HepG2 (cell line): ENCODE measurements around the gene KCNQ1OT1. TPM values are rescaled to one million over a fixed set of nuclear protein-coding genes. Genes with fewer than 3 reads are reported as not detected.

Experiments used
- ATAC-seq: fragments of 200-7000 bp; cut with Tn5 transposase; 3 replicates; pipeline ENCODE4 v1.9.1; 2020; ENCODE audit warnings: mild to moderate bottlenecking, moderate library complexity
- BruUV-seq: library from RNA; stranded (reverse); fragments of 400-500 nt; replicated peaks from 2 replicates; lab custom pipeline; 2021; lab: Mats Ljungman, UMichigan
- CTCF ChIA-PET: fragments of 300-600 bp; formaldehyde crosslinking; extraction: SDS; loops from one replicate; lab custom pipeline; 2021; ENCODE audit warnings: low total read pairs, inconsistent platforms, low intra/inter-chr PET ratio; lab: Yijun Ruan, JAX
- POLR2A ChIA-PET: fragments of 350-600 bp; sonication (Branson Sonifier 250); formaldehyde crosslinking; loops from one replicate; lab custom pipeline; 2020; ENCODE audit warnings: antibody characterized with exemption, inconsistent platforms; lab: Yijun Ruan, JAX
- DNase-seq: peaks from one replicate; pipeline ENCODE4 v3.0.0-alpha.2; 2015; ENCODE audit warnings: low spot score
- FAIRE-seq: peaks from 3 replicates; lab custom pipeline; 2011; peaks lifted over from hg19 to GRCh38; lab: Jason Lieb, UNC
- H2AFZ ChIP-seq: one replicate; pipeline ENCODE4 v1.6.1; 2011; ENCODE audit warnings: low read length, inconsistent platforms
- H3K27ac ChIP-seq: fragments of 300-600 bp; 3 replicates; pipeline ENCODE4 v1.8.0; 2011; ENCODE audit warnings: mixed run types, mild to moderate bottlenecking, mixed read lengths, low read length, inconsistent platforms; ENCODE audit not compliant: insufficient read depth; ENCODE audit errors: extremely low read length
- H3K27me3 ChIP-seq, 2 experiments: fragments of 200-600 bp in 1 of 2; 2 replicates in 1 of 2; 3 replicates in 1 of 2; pipeline versions ENCODE4 v1.6.0 to v1.8.0; 2011; ENCODE audit warnings: low read length in 2 of 2, mild to moderate bottlenecking in 2 of 2, moderate library complexity in 2 of 2, inconsistent platforms in 1 of 2; ENCODE audit not compliant: insufficient read depth in 2 of 2, control insufficient read depth in 1 of 2
- H3K36me3 ChIP-seq, 2 experiments: fragments of 200-600 bp in 1 of 2; replicated peaks in 1 of 2; 2 replicates in 1 of 2; 3 replicates in 1 of 2; pipeline versions ENCODE4 v1.5.1 to v1.8.0; 2011; ENCODE audit warnings: low read length in 2 of 2, inconsistent platforms in 1 of 2; ENCODE audit not compliant: insufficient read depth in 2 of 2, control insufficient read depth in 1 of 2
- H3K4me1 ChIP-seq: 2 replicates; pipeline ENCODE4 v1.5.1; 2012; ENCODE audit warnings: low read length, inconsistent platforms; ENCODE audit not compliant: insufficient read depth
- H3K4me2 ChIP-seq: 2 replicates; pipeline ENCODE4 v1.6.0; 2011; ENCODE audit warnings: low read depth, low read length, inconsistent platforms
- H3K4me3 ChIP-seq, 3 experiments: fragments of 200-600 bp in 1 of 3; sonication (generic), shearing (Covaris generic) in 1 of 3; replicated peaks in 1 of 3; 2 replicates each; pipeline ENCODE4 v1.5.1; 2011 to 2016; ENCODE audit warnings: low read length in 3 of 3, inconsistent platforms in 2 of 3, low read depth in 2 of 3, mild to moderate bottlenecking in 2 of 3, control low read depth in 1 of 3, mixed read lengths in 1 of 3; ENCODE audit not compliant: insufficient read depth in 1 of 3
- H3K79me2 ChIP-seq: one replicate; pipeline ENCODE4 v1.6.1; 2011; ENCODE audit warnings: low read length, inconsistent platforms; ENCODE audit not compliant: insufficient read depth
- H3K9ac ChIP-seq: 2 replicates; pipeline ENCODE4 v1.6.0; 2011; ENCODE audit warnings: mild to moderate bottlenecking, low read depth, low read length, inconsistent platforms; ENCODE audit not compliant: insufficient read depth
- H3K9me3 ChIP-seq: 2 replicates; pipeline ENCODE4 v1.5.1; 2012; ENCODE audit warnings: mild to moderate bottlenecking, low read length
- H4K20me1 ChIP-seq: 2 replicates; pipeline ENCODE4 v1.6.0; 2011; ENCODE audit warnings: inconsistent platforms, mild to moderate bottlenecking, low read length, moderate library complexity; ENCODE audit not compliant: insufficient read depth
- AGO1 ChIP-seq: fragments of 200-400 bp; formaldehyde crosslinking; IDR thresholded peaks from 2 replicates; pipeline ENCODE4 v1.6.1; 2017; ENCODE audit warnings: mild to moderate bottlenecking, low read depth, low read length, moderate library complexity; ENCODE audit not compliant: poor library complexity, severe bottlenecking
- ATF2 ChIP-seq: sonication (generic); formaldehyde crosslinking; IDR thresholded peaks from 2 replicates; pipeline ENCODE4 v1.4.0; 2020; ENCODE audit warnings: missing genetic modification reagents
- CREBL2 ChIP-seq: sonication (generic); formaldehyde crosslinking; IDR thresholded peaks from 2 replicates; pipeline ENCODE4 v1.8.1; 2023; ENCODE audit warnings: missing genetic modification reagents, mild to moderate bottlenecking, borderline replicate concordance
- CSRNP2 ChIP-seq: sonication (generic); formaldehyde crosslinking; conservative IDR thresholded peaks from 2 replicates; pipeline ENCODE4 v1.8.0; 2022; ENCODE audit warnings: low read depth, missing genetic modification reagents
- DBP ChIP-seq: sonication (generic); formaldehyde crosslinking; IDR thresholded peaks from 2 replicates; pipeline ENCODE4 v1.4.0; 2020; ENCODE audit warnings: missing genetic modification reagents; ENCODE audit errors: not compliant biosample characterization
- MATR3 ChIP-seq: sonication (generic); formaldehyde crosslinking; IDR thresholded peaks from 2 replicates; pipeline ENCODE4 v1.4.0; 2020; ENCODE audit warnings: missing genetic modification reagents
- POLR2G ChIP-seq: fragments of 200-400 bp; formaldehyde crosslinking; IDR thresholded peaks from 2 replicates; pipeline ENCODE4 v1.6.1; 2018; ENCODE audit warnings: mild to moderate bottlenecking, low read depth, low read length, moderate library complexity
- RBM39 ChIP-seq: fragments of 200-400 bp; formaldehyde crosslinking; IDR thresholded peaks from one replicate; pipeline ENCODE4 v1.6.1; 2018; ENCODE audit warnings: antibody characterized with exemption, mild to moderate bottlenecking, low read depth, low read length; ENCODE audit not compliant: poor library complexity, severe bottlenecking
- SP5 ChIP-seq: IDR thresholded peaks from 2 replicates; pipeline ENCODE4 v1.6.1; 2016; ENCODE audit warnings: low read depth, borderline replicate concordance
- ZBTB38 ChIP-seq: sonication (generic); formaldehyde crosslinking; IDR thresholded peaks from 2 replicates; pipeline ENCODE4 v1.5.1; 2020; ENCODE audit warnings: mild to moderate bottlenecking, missing genetic modification reagents
- ZFP36L1 ChIP-seq: sonication (generic); formaldehyde crosslinking; IDR thresholded peaks from 2 replicates; pipeline ENCODE4 v1.8.0; 2022; ENCODE audit warnings: mild to moderate bottlenecking, missing genetic modification reagents, moderate library complexity
- ZNF124 ChIP-seq: sonication (generic); formaldehyde crosslinking; IDR thresholded peaks from 2 replicates; pipeline ENCODE4 v1.4.0; 2020; ENCODE audit warnings: missing genetic modification reagents
- ZSCAN9 ChIP-seq: IDR thresholded peaks from 2 replicates; pipeline ENCODE4 v1.6.1; 2016; ENCODE audit warnings: borderline replicate concordance
- WGBS: methylation state at CpG from one replicate; pipeline ENCODE4 v1.1.6; 2017; ENCODE audit warnings: low lambda C conversion rate; 5-methylcytosine and 5-hydroxymethylcytosine counted together
- in situ Hi-C: cut with HindIII; loops from 2 replicates; pipeline ENCODE4 v1.10.0; 2017; ENCODE audit warnings: low pct_unique_long_range_greater_than_20kb; ENCODE audit not compliant: extremely low pct_ligation_motif_present
- intact Hi-C: fragments of 100-400 bp; cut with micrococcal nuclease; formaldehyde crosslinking; loops from one replicate; pipeline ENCODE4 v1.10.0; 2022; ENCODE audit not compliant: unreplicated experiment
- polyA plus RNA-seq, 8 experiments: library from polyadenylated mRNA; depleted of rRNA in 3 of 8; stranded (reverse) in 7 of 8; unstranded in 1 of 8; fragments of >200 nt; fragmentation: Illumina TruSeq in 4 of 8; extraction: Trizol in 4 of 8; gene quantifications; 2 replicates each; pipeline versions ENCODE4 v1.2.1 to v1.2.3, GENCODE V29; 2011 to 2016; ENCODE audit warnings: low read depth in 4 of 8, missing spikeins in 1 of 8, mixed read lengths in 1 of 8; ENCODE audit not compliant: insufficient read depth in 1 of 8
- total RNA-seq, 5 experiments: library from RNA; depleted of rRNA; stranded (reverse); fragments of >200 nt; fragmentation: Illumina TruSeq; extraction: Trizol; gene quantifications; 2 replicates each; pipeline ENCODE4 v1.2.3, GENCODE V29; 2016; ENCODE audit warnings: low read depth in 1 of 5

Gene KCNQ1OT1
- total and polyA plus RNA-seq, 2 of the 13 experiments (the other 11 are each of a cell fraction or from before 2014, with no cell fraction given) = 1.3 to 18.9 TPM

GRCh38 chr11:2576549-2576948, 123.2 kb downstream of the KCNQ1OT1 start (continued):
- TF ChIP-seq ZFP36L1 = no peak
- no peak for TF ChIP-seq MATR3
- TF ChIP-seq CREBL2 = no peak
- TF ChIP-seq ATF2 = no peak
- TF ChIP-seq POLR2G = no peak
- TF ChIP-seq ZBTB38 (CRISPR knock-in tag) = no peak

DNA sequence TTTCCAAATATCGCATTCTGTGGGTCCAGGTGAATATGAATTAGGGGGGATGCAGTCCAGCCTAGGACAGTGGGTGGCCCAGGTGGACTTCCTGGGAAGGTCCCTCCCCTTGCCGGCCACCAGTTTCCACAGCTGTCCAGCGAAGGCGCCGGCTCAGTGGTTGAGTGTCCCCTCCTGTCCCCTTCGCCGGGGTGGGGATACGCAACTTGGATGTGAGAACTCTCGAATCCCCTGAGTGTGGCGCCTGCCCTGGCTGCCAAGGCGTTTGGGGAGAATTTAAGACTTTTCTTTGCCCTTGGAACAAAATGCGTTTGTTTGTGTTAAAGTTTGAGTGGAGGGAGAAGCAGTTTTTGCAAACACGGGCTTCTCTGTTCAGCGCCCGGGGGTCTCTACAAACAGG, 123.7 kb downstream of the KCNQ1OT1 start:
- FAIRE-seq (no peak), ATAC-seq (no peak), DNase-seq (no peak)
- H3K27me3 ChIP-seq = peaks cover 26 to 89% of the 10 kb centered on the region in 2 experiments
- no peaks in the 10 kb centered on the region for H4K20me1 ChIP-seq
- no peaks in the 10 kb centered on the region for H3K79me2 ChIP-seq
- H3K4me2 ChIP-seq = no peak overlapping the region
- intact Hi-C loops = no loop called here
- H3K27ac ChIP-seq = no peak overlapping the region
- CTCF ChIA-PET = no interaction called here
- H3K4me1 ChIP-seq = no peaks in the 10 kb centered on the region
- H3K36me3 ChIP-seq = no peaks in the 10 kb centered on the region
- no peak overlapping the region for H3K9ac ChIP-seq
- POLR2A ChIA-PET = no interaction called here
- 36% methylated on average over 8 of the region's 15 CpGs for WGBS
- H3K4me3 ChIP-seq = no peak overlapping the region
- no peak overlapping the region for H2AFZ ChIP-seq
- no TSS peak for BruUV-seq
- in situ Hi-C loops = no loop called here
- H3K9me3 ChIP-seq = no peaks in the 10 kb centered on the region
- no peak for TF ChIP-seq ZSCAN9 (CRISPR knock-in tag)
- TF ChIP-seq SP5 = no peak
- TF ChIP-seq CSRNP2 (CRISPR knock-in tag) = no peak
- no peak for TF ChIP-seq AGO1
- no peak for TF ChIP-seq DBP (CRISPR knock-in tag)
- no peak for TF ChIP-seq RBM39
- TF ChIP-seq ZNF124 (CRISPR knock-in tag) = no peak
